ENCODE data around the gene GBF1.

Gene GBF1

DNA sequence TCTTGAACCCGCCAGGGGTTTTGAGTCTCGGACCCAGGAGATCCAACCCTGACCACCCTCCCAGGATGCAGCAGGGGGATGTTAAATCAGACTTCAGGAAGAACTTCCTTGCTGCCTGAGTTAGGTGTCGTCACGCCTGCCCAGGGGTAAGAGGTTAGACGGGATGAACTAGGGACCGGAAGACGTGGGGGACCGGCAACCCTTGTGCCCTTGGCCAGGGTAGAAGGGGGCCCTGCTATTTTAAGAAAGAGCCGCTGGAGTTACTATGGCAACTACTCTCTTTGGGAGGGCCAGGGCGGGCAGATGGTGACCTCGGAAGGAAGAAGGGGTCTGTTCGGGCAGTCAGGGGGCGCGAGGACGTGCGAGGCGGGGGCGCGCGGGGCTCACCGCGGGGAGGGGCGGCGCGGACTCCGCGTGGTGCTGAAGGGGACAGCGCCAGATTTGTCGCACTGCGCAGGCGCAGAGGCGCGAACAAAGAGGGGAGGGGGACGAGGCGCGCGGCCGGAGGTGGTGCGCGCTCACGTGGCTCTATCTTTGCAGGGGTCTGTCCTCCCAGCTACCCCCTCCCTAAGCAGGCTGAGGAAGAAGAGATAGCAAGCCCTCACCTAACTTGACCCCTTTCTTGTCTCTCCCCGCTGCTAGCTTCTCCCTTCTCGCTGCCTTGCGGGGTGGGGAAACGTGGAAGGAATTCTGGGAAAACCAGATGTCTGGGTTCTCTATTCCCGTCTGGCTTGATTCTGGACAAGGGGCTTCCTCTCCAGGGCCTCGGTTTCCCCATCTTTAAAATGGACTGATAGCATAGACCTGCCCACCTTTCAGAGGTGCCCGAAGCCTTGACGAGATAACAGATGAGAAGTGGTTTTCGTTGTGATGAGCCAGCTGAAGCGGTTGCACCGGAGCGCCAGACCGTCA is 174.2 kb downstream of the GBF1 start:
- DNase-seq: peak in 46 of 56 donors; percentile 18 to 81 (median 53)

DNA sequence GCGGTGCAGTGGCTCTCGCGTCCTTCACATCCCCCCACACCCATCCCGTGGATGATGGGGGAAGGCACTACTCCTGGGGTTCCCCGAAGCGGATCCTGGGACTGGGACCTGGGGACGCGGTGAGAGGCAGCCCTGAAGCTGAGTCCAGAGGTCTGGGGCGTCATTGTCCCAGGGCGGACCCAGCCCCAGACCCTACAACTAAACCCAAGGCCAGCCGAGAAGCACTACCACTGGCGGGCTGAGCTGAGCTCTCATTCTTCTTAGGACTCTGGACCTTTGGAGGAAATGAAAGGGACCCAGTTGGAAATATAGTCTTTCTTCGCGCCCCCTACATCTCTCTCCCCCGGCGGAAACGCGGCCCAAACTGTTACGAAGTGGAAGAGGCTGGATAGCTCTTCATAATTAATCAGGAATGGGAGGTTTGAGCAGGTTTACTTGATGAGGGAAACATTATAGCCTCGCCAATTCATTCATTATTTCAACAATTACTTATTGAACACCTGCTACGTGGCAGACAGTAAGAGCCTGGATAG is 174.9 kb downstream of the GBF1 start:
- no peak for DNase-seq

DNA sequence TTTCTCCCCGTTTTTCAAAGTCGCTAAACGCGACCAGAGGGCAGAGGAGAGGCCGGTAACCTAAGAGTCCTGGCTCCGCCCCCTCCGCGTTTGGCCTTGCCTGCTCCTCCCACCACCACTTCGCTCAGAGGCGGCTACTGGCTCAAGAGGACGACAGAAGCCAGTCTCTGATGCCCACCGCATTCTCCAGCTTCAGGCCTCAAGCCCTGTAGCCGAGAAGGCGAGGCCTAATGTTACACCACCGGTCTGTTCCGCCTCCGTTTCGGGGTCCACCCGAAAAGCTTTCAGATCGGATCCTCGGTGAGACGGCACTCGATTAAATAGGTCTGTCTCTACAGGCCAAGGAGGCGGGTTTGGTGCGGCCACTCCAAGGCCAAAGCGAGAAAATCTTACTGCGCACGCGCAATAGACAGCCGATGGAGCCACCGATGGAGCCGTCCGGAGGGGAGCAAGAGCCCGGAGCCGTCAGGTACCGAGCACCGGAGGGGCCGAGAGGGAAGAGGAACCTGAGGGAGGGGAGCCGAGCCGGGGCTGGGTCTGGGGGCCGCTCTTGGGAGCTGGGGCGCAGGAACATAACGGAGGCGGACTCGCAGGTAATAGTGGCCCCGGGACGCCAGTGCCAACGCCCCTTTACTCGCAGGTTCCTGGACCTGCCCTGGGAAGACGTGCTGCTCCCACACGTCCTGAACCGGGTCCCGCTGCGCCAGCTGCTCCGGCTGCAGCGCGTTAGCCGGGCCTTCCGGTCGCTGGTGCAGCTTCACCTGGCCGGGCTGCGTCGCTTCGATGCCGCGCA is 175.6 kb downstream of the GBF1 start, which contains the start of gene FBXL15:
Gene FBXL15, plus strand, starts transcription at position 123 of the 793 bp plus-strand sequence. Its CDS starts 294 bp downstream, at position 417.
- DNase-seq: peak; percentile 73 to 98 (median 92)

DNA sequence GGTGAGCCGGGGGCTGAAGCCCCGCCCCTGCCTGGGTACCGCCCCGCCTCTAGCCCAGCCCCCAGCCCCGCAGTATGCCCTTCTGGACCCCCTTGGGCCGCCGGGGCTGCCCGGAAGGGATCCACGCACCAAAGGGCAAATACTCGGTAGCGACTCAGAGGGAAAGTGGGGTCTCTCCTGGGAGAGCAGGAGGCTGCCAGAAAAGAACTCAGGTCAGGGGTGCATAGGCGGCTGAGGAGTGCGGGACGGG is 176.1 kb downstream of the GBF1 start:
- peak in 1 of 56 donors; percentile 54 for DNase-seq

DNA sequence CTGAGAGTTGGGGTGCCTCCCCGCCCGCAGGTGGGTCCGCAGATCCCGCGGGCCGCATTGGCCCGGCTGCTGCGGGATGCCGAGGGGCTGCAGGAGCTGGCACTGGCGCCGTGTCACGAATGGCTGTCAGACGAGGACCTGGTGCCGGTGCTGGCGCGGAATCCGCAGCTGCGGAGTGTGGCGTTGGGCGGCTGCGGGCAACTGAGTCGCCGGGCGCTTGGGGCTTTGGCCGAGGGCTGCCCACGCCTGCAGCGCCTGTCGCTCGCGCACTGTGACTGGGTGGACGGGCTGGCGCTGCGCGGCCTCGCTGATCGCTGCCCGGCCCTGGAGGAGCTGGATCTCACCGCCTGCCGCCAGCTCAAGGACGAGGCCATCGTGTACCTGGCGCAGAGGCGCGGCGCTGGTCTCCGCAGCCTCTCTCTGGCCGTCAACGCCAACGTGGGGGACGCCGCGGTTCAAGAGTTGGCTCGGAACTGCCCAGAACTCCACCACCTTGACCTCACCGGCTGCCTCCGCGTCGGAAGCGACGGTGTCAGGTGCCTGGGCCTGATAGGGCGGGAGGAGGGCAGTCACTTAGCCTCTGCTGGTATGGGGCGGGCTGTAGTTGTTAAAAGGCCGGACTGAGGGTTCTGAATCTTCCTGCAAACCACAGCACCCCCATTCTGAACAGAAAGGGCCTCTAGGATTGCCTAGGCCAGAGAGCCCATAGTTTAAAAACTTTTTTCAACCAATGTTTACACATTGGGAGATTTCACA is 176.6 kb downstream of the GBF1 start:
- DNase-seq: peak in 2 of 56 donors; percentile 29 to 56

DNA sequence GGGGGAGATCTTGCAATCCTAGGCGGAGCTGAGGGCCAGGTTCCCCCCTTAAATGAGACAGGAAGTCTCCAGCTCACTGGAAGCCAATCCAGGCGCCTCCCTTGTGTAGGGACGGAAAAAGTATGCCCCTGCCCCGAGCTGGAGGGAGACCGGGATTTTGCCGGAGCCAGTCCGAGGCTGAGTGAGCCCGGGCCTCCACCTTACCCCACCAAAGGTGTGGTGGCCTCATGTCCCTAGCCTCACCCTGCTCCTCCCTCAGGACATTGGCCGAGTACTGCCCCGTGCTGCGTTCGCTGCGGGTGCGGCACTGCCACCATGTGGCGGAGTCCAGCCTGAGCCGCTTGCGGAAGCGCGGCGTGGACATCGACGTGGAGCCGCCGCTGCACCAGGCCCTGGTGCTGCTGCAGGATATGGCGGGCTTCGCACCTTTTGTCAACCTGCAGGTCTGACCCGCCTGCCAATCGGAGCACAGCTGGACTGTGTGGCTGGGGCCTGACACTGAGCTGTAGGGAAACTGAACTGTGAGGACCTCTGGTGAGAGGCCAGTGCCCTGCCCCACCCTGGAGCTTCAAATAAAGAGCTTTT is 177.3 kb downstream of the GBF1 start:
- peak in 44 of 56 donors; percentile 12 to 78 (median 46) for DNase-seq

DNA sequence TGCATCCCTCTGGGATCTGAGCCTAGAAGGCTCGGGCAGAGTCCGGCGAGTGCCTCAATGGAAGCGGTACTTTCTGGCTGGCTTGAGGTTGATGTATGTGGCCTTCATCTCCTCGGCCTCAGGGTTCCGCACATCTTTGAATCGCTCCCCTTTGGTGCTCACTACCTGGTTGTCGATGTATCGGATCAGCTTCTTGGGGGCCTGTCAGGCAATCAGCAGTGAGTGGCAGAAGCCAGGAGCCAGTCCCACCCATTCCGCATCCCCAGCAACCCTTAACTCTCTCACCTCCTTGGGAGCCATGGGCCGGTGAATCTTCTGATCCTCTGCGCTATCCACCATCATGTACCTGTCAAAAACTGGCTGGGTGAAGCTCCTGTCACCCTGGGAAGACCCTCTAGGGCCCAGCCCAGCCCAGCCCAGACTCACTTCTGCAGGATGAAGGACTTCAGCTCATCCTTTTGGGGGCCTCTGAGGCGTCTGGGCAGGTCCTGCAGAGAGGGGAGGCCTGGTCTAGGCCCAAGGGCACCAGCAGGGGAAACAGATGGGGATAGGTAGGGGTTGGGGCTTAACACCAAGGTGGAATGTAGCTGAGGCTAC is 178.1 kb downstream of the GBF1 start:
- no peak for DNase-seq

DNA sequence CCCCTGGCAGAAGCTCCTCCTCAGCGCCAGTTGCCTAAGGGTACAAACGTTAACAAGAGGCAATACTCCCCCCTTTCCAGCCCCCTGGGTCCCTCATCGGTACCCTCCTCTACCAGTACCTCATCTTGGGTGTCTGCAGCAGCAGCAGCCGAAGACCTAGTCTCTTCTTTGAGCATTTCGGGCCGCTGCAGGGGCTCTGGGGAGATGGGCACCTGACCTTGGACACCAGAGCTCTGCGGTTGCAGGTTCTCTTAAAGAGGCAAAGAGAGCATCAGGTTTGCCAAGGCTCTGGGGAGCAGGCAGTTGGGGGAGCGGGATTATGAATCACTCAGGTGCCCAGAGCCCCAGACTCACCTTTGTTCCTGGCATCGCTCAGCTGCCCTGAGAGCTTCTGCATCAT is 178.8 kb downstream of the GBF1 start:
- no peak for DNase-seq

DNA sequence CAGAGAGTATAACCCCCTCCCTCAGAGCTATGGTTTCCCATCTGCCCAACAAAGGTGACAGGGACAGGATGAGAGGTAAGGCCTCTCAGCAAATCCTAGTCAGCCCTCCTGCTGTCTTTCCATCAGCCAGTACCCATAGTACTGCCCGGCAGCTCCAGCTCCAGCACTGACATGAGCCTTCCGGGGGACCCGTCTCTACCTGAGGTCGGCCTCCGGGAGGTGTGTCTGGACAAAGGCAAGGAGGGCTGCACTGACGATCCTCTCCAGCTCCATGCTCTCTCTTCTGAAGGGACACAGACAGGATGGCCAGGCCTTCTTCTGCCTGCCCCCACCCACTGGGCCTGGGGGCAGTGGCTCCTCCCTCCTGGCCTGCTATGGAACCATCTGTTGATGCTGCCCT is 179.6 kb downstream of the GBF1 start:
- DNase-seq: no peak

DNA sequence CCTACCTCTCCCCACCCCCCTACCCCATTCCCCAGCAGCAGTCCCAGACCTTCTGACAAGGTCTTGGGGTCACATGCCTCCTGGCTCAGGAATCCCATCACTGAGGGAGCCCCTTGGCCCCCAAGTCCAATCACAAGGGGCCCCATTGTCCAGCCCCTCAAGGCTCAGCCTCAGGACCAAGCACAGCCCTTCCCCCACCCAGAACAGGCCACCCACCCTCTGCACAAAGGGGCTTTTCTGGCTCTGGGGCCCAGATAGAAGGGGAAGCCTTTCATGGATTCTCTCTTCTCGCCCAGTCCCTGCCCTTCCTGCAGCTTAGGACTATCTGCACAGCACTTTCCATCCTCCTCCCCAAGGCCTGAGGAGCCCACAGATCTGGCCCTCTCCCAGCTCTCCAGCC is 180.1 kb downstream of the GBF1 start:
- no peak for DNase-seq

DNA sequence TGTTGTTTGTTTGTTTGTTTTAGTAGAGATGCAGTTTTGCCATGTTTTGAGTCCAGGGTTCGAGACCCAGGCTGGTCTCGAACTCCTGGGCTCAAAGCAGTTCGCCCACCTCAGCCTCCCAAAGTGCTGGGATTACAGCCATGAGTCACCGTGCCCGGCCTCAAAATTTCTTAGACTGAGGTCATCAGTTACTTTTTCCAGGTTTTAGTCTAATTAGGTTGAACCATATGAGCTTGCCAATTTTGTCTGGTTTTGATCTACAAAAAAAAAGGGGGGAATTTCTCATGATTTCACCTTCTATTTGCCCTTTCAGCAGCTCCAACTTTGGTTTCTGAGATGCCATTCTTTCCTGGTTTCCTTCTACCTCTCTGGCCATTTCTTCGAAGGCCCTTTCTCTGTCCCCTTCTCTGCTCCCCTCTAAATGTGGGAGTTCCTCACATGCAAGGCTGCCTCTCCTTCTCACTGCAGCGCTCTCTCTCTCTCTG is 181.5 kb downstream of the GBF1 start:
- DNase-seq: no peak

DNA sequence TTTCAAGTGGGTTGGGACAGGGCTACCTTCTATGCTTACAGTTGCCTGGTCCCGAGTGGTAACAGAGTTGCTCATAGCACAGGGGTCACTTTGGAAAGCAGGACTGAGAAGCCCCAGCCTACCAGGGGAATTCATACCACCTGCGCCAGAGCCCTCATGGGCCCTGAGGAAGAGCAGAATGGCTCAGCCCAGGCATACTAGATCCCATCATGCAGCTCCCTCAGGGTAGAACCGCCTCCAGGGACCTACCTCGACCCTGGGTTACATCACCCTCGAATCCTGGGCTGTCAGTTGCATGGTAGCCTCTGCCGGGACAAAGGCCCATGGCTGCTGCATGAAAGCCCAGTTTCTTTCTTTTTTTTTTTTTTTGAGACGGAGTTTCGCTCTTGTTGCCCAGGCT is 184.1 kb downstream of the GBF1 start:
- no peak for DNase-seq

DNA sequence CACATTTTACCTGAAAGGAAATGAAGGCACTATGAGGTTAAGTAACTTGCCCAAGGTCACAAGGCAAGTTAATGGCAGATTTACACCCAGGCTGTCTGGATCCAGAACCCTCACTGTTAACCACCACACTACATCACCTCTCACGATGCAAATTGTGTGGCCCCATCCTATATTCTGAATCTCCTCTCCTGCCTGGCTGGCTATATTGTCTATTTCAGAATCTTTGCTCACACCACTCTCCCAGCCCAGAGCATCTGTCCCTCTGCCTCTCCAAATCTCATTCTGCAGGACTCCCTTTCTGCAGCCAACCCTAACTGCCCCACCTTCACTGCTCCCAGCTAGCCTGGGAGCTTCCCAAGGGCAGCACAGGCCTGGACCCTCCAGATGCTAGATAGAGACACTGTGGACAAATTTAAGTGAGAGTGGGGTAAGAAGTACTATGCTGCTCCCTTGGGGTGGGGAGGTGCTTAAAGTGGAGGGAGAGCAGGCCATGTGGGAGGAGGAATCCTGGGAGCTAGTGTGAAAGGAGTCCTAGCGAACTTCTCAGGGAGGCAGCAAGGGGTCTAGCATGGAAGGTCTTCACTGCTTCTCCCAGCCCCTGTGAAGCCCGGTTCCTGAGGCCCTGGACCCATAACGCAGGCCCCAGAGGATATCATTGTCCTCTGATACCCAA is 186.3 kb downstream of the GBF1 start:
- DNase-seq: no peak

Measured in amygdala (tissue), 56 donors.